ENCODE measurements around the gene ATP1B2.

The ATP1B2 gene

GRCh38 chr17:7685533-7686221 is 35.0 kb downstream of the ATP1B2 start:
- DNase-seq (ENCODE audit: low spot score) = peak; percentile 84

- peak; percentile 86 for DNase-seq (ENCODE audit: low spot score)
Measured at GRCh38 chr17:7686222-7687071, 35.7 kb downstream of the ATP1B2 start.

- peak; percentile 92 for DNase-seq (ENCODE audit: low spot score)
Measured at GRCh38 chr17:7687072-7687907, 36.6 kb downstream of the ATP1B2 start, which contains the start of gene TP53. TSS of gene TP53 (minus strand) at chr17:7687490. CDS start at chr17:7676594, 10,896 bp downstream.

GRCh38 chr17:7687908-7688807 is 37.4 kb downstream of the ATP1B2 start, which contains the start of gene WRAP53:
TSS of gene WRAP53 (plus strand) at chr17:7688477. CDS start at chr17:7688649, 172 bp downstream.
- peak; percentile 93 for DNase-seq (ENCODE audit: low spot score)

- no peak for DNase-seq (ENCODE audit: low spot score)
Measured at GRCh38 chr17:7688808-7689316, 38.1 kb downstream of the ATP1B2 start.

- no peak for DNase-seq (ENCODE audit: low spot score)
Measured at GRCh38 chr17:7695586-7695985, 44.9 kb downstream of the ATP1B2 start.

GRCh38 chr17:7697828-7698588 is 47.3 kb downstream of the ATP1B2 start:
- DNase-seq (ENCODE audit: low spot score) = no peak

- DNase-seq (ENCODE audit: low spot score) = no peak
Measured at GRCh38 chr17:7700510-7700909, 49.8 kb downstream of the ATP1B2 start.

- DNase-seq (ENCODE audit: low spot score) = no peak
Measured at GRCh38 chr17:7701681-7702080, 51.0 kb downstream of the ATP1B2 start.

- no peak for DNase-seq (ENCODE audit: low spot score)
Measured at GRCh38 chr17:7702776-7703175, 52.0 kb downstream of the ATP1B2 start.

GRCh38 chr17:7703584-7704479 is 53.1 kb downstream of the ATP1B2 start:
- DNase-seq (ENCODE audit: low spot score) = peak; percentile 35

- no peak for DNase-seq (ENCODE audit: low spot score)
Measured at GRCh38 chr17:7704601-7705268, 54.0 kb downstream of the ATP1B2 start, which contains the start of gene EFNB3. TSS of gene EFNB3 (plus strand) at chr17:7705202. CDS start at chr17:7705599, 397 bp downstream.

- DNase-seq (ENCODE audit: low spot score) = no peak
Measured at GRCh38 chr17:7705269-7706255, 54.8 kb downstream of the ATP1B2 start.

- no peak for DNase-seq (ENCODE audit: low spot score)
Measured at GRCh38 chr17:7706631-7707354, 56.1 kb downstream of the ATP1B2 start.
